Endothelial cell of umbilical vein (primary cell): Measurements from ENCODE around the gene SRGAP1. TPM values are rescaled to one million over a fixed set of nuclear protein-coding genes. Genes with fewer than 3 reads are reported as not detected.
"Not testable (repeated sequence)": the region's sequence is repeated elsewhere in the genome, so short reads cannot be mapped to it uniquely, and the experiment has no call there.

Source experiments
- BruUV-seq: library from RNA; stranded (reverse); fragments of 400-500 nt; replicated peaks from 2 replicates; lab custom pipeline; 2021; lab: Mats Ljungman, UMichigan
- CTCF ChIA-PET: fragments of 300-600, 350-600 bp; sonication (Branson Sonifier 250); formaldehyde crosslinking; loops from one replicate; lab custom pipeline; 2021; ENCODE audit warnings: antibody characterized with exemption, inconsistent platforms; lab: Charles Lee
- POLR2A ChIA-PET: fragments of 300-600, 350-600 bp; sonication (Branson Sonifier 250); formaldehyde crosslinking; loops from one replicate; lab custom pipeline; 2021; ENCODE audit warnings: antibody characterized with exemption, inconsistent platforms; lab: Charles Lee
- DNase-seq: peaks from one replicate; pipeline ENCODE4 v3.0.0-alpha.2; 2011; ENCODE audit warnings: low read depth, low spot score
- FAIRE-seq: peaks from 2 replicates; lab custom pipeline; 2011; peaks lifted over from hg19 to GRCh38; lab: Jason Lieb, UNC
- H2AFZ ChIP-seq: 2 replicates; pipeline ENCODE4 v1.6.0; 2012; ENCODE audit warnings: low read depth, low read length, control low read depth, inconsistent platforms
- H3K27ac ChIP-seq: 2 replicates; pipeline ENCODE4 v1.5.1; 2011; ENCODE audit warnings: low read depth, mild to moderate bottlenecking, control low read depth, low read length, moderate library complexity; ENCODE audit not compliant: insufficient read depth
- H3K27me3 ChIP-seq, 2 experiments: 2 replicates each; pipeline versions ENCODE4 v1.6.0 to v1.6.1; 2011; ENCODE audit warnings: low read length in 2 of 2, mixed read lengths in 1 of 2; ENCODE audit not compliant: control insufficient read depth in 2 of 2, insufficient read depth in 2 of 2
- H3K36me3 ChIP-seq, 2 experiments: 2 replicates in 1 of 2; 3 replicates in 1 of 2; pipeline ENCODE4 v1.5.1; 2011; ENCODE audit warnings: low read length in 2 of 2, mild to moderate bottlenecking in 1 of 2, moderate library complexity in 1 of 2; ENCODE audit not compliant: control insufficient read depth in 2 of 2, insufficient read depth in 2 of 2; ENCODE audit errors: extremely low read depth in 1 of 2
- H3K4me1 ChIP-seq: 3 replicates; pipeline ENCODE4 v1.5.1; 2011; ENCODE audit warnings: mild to moderate bottlenecking, low read length; ENCODE audit not compliant: control insufficient read depth, insufficient read depth; ENCODE audit errors: extremely low read depth
- H3K4me2 ChIP-seq: 2 replicates; pipeline ENCODE4 v1.6.1; 2011; ENCODE audit warnings: low read length, control low read depth, mixed read lengths; ENCODE audit not compliant: insufficient read depth
- H3K4me3 ChIP-seq, 3 experiments: fragments of 200-600 bp in 1 of 3; sonication (generic), shearing (Covaris generic) in 1 of 3; replicated peaks in 1 of 3; 2 replicates each; pipeline ENCODE4 v1.5.1; 2011 to 2016; ENCODE audit warnings: control low read depth in 3 of 3, low read length in 3 of 3, mild to moderate bottlenecking in 2 of 3, inconsistent platforms in 1 of 3, low read depth in 1 of 3, moderate library complexity in 1 of 3; ENCODE audit not compliant: insufficient read depth in 1 of 3
- H3K79me2 ChIP-seq: 2 replicates; pipeline ENCODE4 v1.6.0; 2012; ENCODE audit warnings: low read length, inconsistent platforms; ENCODE audit not compliant: control insufficient read depth, insufficient read depth
- H3K9ac ChIP-seq: replicated peaks from 2 replicates; pipeline ENCODE3; 2011; ENCODE audit warnings: low read length, control low read depth; ENCODE audit not compliant: insufficient read depth; ENCODE audit errors: extremely low read depth
- H3K9me1 ChIP-seq: replicated peaks from 3 replicates; pipeline ENCODE4 v1.6.0; 2011; ENCODE audit warnings: mild to moderate bottlenecking, low read length; ENCODE audit not compliant: control insufficient read depth, insufficient read depth; ENCODE audit errors: extremely low read depth
- H3K9me3 ChIP-seq: replicated peaks from 2 replicates; pipeline ENCODE4 v1.5.1; 2012; ENCODE audit warnings: low read length, inconsistent platforms; ENCODE audit not compliant: control insufficient read depth, insufficient read depth
- H4K20me1 ChIP-seq: replicated peaks from 2 replicates; pipeline ENCODE3; 2011; ENCODE audit warnings: mild to moderate bottlenecking, low read length; ENCODE audit not compliant: control insufficient read depth, insufficient read depth; ENCODE audit errors: extremely low read depth
- CTCF ChIP-seq, 2 donors: IDR thresholded peaks; 1 replicate in 1 of 2; 2 replicates in 1 of 2; pipeline ENCODE4 v1.5.1; 2011; ENCODE audit warnings: low read length in 2 of 2, mild to moderate bottlenecking in 2 of 2, moderate library complexity in 2 of 2, control low read depth in 1 of 2, inconsistent platforms in 1 of 2, low read depth in 1 of 2; ENCODE audit not compliant: insufficient read depth in 1 of 2; ENCODE audit errors: extremely low read depth in 1 of 2
- EZH2 ChIP-seq: IDR thresholded peaks from 2 replicates; pipeline ENCODE4 v1.6.1; 2012; ENCODE audit warnings: borderline replicate concordance, low read depth, mild to moderate bottlenecking, moderate library complexity, low read length, inconsistent platforms; ENCODE audit not compliant: severe bottlenecking
- FOS ChIP-seq: IDR thresholded peaks from 2 replicates; pipeline ENCODE4 v1.6.1; 2011; ENCODE audit warnings: mild to moderate bottlenecking, low read length, moderate library complexity, borderline replicate concordance; ENCODE audit not compliant: insufficient read depth
- GATA2 ChIP-seq: IDR thresholded peaks from 2 replicates; pipeline ENCODE4 v1.7.0; 2011; ENCODE audit warnings: low read depth, mild to moderate bottlenecking, moderate library complexity, mixed read lengths, low read length; ENCODE audit not compliant: insufficient read length, insufficient read depth
- JUN ChIP-seq: IDR thresholded peaks from 2 replicates; pipeline ENCODE4 v1.6.1; 2011; ENCODE audit warnings: borderline replicate concordance, low read depth; ENCODE audit not compliant: insufficient read length, insufficient read depth
- MYC ChIP-seq: IDR thresholded peaks from one replicate; pipeline ENCODE4 v1.6.1; 2011; ENCODE audit warnings: mild to moderate bottlenecking, low read depth, low read length
- POLR2A ChIP-seq: IDR thresholded peaks from 2 replicates; pipeline ENCODE4 v1.6.1; 2012; ENCODE audit warnings: low read depth, mild to moderate bottlenecking, control low read depth, low read length
- POLR2AphosphoS5 ChIP-seq: IDR thresholded peaks from 2 replicates; pipeline ENCODE4 v1.6.1; 2012; ENCODE audit warnings: low read depth, mild to moderate bottlenecking, control low read depth, low read length, moderate library complexity; ENCODE audit not compliant: insufficient read depth
- dilution Hi-C: fragments of 300-500 bp; cut with MboI; formaldehyde crosslinking; loops from one replicate; pipeline ENCODE4 v1.15.0; 2019; ENCODE audit warnings: low sequenced_read_pairs; ENCODE audit not compliant: extremely low pct_ligation_motif_present
- intact Hi-C: fragments of 100-400 bp; cut with micrococcal nuclease; formaldehyde crosslinking; loops from one replicate; pipeline ENCODE4 v1.10.0; 2022
- polyA plus RNA-seq, 4 experiments: library from polyadenylated mRNA; depleted of rRNA in 3 of 4; stranded (reverse) in 3 of 4; unstranded in 1 of 4; fragments of >200 nt; gene quantifications; 2 replicates each; pipeline versions ENCODE4 v1.2.1 to v1.2.3, GENCODE V29; 2011 to 2012; ENCODE audit warnings: missing spikeins in 1 of 4
- total RNA-seq: library from RNA; stranded (reverse); gene quantifications from 2 replicates; pipeline ENCODE4 v1.2.3, GENCODE V29; 2021
- TF ChIP-seq, protein P1 (sequence below): IDR thresholded peaks from 2 replicates; pipeline ENCODE4 v1.6.1; 2011; ENCODE audit not compliant: insufficient read depth, insufficient read length

Gene SRGAP1
- total and polyA plus RNA-seq, 2 donors (not counting 3 experiments of a cell fraction or from before 2014, with no cell fraction given), result 4.9 to 16.3 TPM

DNA sequence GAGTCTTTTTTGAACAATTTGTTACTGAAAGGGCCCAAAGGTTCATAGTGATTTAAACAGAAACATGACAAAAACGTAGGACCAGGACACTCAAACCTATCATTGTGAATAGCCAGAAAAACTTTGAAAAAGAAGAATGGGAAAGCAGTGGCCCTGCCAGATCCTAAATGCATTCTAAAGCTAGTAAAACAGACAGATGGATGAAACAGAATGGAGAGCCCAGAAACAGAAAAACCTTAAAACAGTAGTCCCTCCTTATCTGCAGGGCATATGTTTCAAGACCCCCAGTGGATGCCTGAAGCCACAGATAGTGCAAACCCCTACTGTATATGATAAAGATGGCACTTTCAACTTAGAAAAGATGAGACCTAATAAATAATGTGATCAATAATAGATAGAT, 283.9 kb downstream of the SRGAP1 start:
- no peak overlapping the region for H3K27ac ChIP-seq
- no peak for FAIRE-seq
- TF ChIP-seq, protein P1, sequence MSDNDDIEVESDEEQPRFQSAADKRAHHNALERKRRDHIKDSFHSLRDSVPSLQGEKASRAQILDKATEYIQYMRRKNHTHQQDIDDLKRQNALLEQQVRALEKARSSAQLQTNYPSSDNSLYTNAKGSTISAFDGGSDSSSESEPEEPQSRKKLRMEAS, result no peak
- TF ChIP-seq JUN (no peak), MYC (no peak), POLR2AphosphoS5 (no peak), CTCF (IDR thresholded peaks at IDR 0.05; ENCODE audit: extremely low read depth in 1 of 2, insufficient read depth in 1 of 2, low read depth in 1 of 2, low read length in 2 of 2) (no peak), GATA2 (no peak), FOS (no peak), POLR2A (no peak), EZH2 (no peak)
- H3K9me1 ChIP-seq, result peaks cover 2% of the 10 kb centered on the region
- CTCF ChIA-PET, result no interaction called here
- intact Hi-C loops (no loop called here), dilution Hi-C loops (no loop called here)
- H4K20me1 ChIP-seq, result no peaks in the 10 kb centered on the region
- H3K4me3 ChIP-seq, result no peak overlapping the region
- peaks cover 0 to 4% of the 10 kb centered on the region in 2 experiments for H3K36me3 ChIP-seq
- no peaks in the 10 kb centered on the region for H3K9me3 ChIP-seq
- H3K4me1 ChIP-seq, result no peaks in the 10 kb centered on the region
- H3K9ac ChIP-seq, result no peak overlapping the region
- no peaks in the 10 kb centered on the region for H3K27me3 ChIP-seq
- no peak for DNase-seq
- no peak overlapping the region for H3K4me2 ChIP-seq
- no TSS peak for BruUV-seq
- H2AFZ ChIP-seq, result no peak overlapping the region
- no peaks in the 10 kb centered on the region for H3K79me2 ChIP-seq
- POLR2A ChIA-PET, result no interaction called here

DNA sequence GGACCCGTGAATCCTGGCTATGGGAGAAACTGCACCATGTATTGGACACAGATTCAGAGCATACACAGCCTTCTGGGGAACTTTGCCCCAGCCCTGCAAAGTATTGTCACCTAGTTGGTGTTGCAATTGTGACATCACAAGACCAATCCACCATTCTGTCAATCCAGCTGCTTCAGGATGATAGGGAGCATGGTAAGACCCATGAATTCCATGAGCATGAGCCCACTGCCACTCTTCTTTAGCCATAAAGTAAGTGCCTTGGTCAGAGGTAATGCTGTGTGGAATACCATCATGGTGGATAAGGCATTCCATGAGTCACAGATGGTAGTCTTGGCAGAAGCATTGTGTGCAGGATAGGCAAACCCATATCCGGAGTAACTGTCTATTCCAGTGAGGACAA, 286.0 kb downstream of the SRGAP1 start:
- intact Hi-C loops, H3K27ac ChIP-seq, BruUV-seq, DNase-seq, H3K9me3 ChIP-seq, H3K4me1 ChIP-seq, POLR2A ChIA-PET, H3K79me2 ChIP-seq, CTCF ChIA-PET, H3K9me1 ChIP-seq, H4K20me1 ChIP-seq, H3K4me2 ChIP-seq, H3K36me3 ChIP-seq, H3K4me3 ChIP-seq, FAIRE-seq, H3K9ac ChIP-seq, H3K27me3 ChIP-seq, H2AFZ ChIP-seq, dilution Hi-C loops: not testable (repeated sequence)

- H3K4me2 ChIP-seq, H3K27ac ChIP-seq, H3K27me3 ChIP-seq, intact Hi-C loops, H4K20me1 ChIP-seq, FAIRE-seq, H2AFZ ChIP-seq, H3K9me3 ChIP-seq, DNase-seq, H3K79me2 ChIP-seq, BruUV-seq, H3K4me1 ChIP-seq, H3K9ac ChIP-seq, H3K4me3 ChIP-seq, H3K36me3 ChIP-seq, dilution Hi-C loops, H3K9me1 ChIP-seq, POLR2A ChIA-PET, CTCF ChIA-PET: not testable (repeated sequence)
Measured at GRCh38 chr12:64131456-64131855, 287.0 kb downstream of the SRGAP1 start.
